Left lung (tissue), 10 donors: Measurements from ENCODE around the gene KDM3A. TPM values are rescaled to one million over a fixed set of nuclear protein-coding genes. Genes with fewer than 3 reads are reported as not detected.

Experiments
- ATAC-seq: fragments of 200-7000 bp; cut with Tn5 transposase; one replicate; pipeline ENCODE4 v1.9.1; 2020; ENCODE audit warnings: moderate library complexity
- DNase-seq, 4 donors: peaks; one replicate each; pipeline ENCODE4 v3.0.0-alpha.2; 2013 to 2020
- H3K27ac ChIP-seq, 2 donors: fragments of 200-600 bp; sonication (generic) in 1 of 2; one replicate each; pipeline versions ENCODE4 v1.5.0 to v1.8.0; 2020 to 2021
- H3K27me3 ChIP-seq, 2 donors: fragments of 200-600 bp; sonication (generic) in 1 of 2; one replicate each; pipeline versions ENCODE4 v1.5.0 to v1.8.0; 2020 to 2021
- H3K36me3 ChIP-seq, 2 donors: fragments of 200-600 bp; sonication (generic) in 1 of 2; one replicate each; pipeline versions ENCODE4 v1.5.0 to v1.8.0; 2020 to 2021
- H3K4me1 ChIP-seq, 2 donors: fragments of 200-600 bp; one replicate each; pipeline ENCODE4 v1.8.0; 2021
- H3K4me3 ChIP-seq, 2 donors: fragments of 200-600 bp; sonication (generic) in 1 of 2; one replicate each; pipeline versions ENCODE4 v1.5.0 to v1.8.0; 2020 to 2021; ENCODE audit warnings: mild to moderate bottlenecking in 1 of 2
- H3K9me3 ChIP-seq, 2 donors: fragments of 200-600 bp; sonication (generic) in 1 of 2; one replicate each; pipeline versions ENCODE4 v1.5.0 to v1.8.0; 2020 to 2021
- intact Hi-C, 2 donors: fragments of 100-400 bp; cut with DNase I; formaldehyde crosslinking; loops; one replicate each; pipeline versions ENCODE4 v1.11.2 to v1.14.2; 2022
- polyA plus RNA-seq, 6 donors: library from polyadenylated mRNA; unstranded; fragments of 120-200 nt; gene quantifications; one replicate each; pipeline ENCODE4 v1.2.1, GENCODE V29; 2013; ENCODE audit not compliant: insufficient read length in 6 of 6
- total RNA-seq, 2 donors: library from RNA; stranded (reverse); fragmentation: NEBNext Ultra II Directional; extraction: Animal tissue kit (Norgen Biotek cat#: 25700); gene quantifications; one replicate each; pipeline ENCODE4 v1.2.1, GENCODE V29; 2021
- TF ChIP-seq, protein P1 (sequence below), 2 donors: fragments of 200-600 bp; sonication (generic) in 1 of 2; IDR thresholded peaks; one replicate each; pipeline versions ENCODE4 v1.5.0 to v1.8.0; 2021; ENCODE audit warnings: antibody characterized with exemption in 2 of 2
- donor health status: DM: no; HTN: yes; CAD: no.
- donor health status: DM: no; HTN: no; CAD: no.

KDM3A gene
- total and polyA plus RNA-seq, 8 donors, result 39.3 to 115 (median 73.8) TPM

DNA sequence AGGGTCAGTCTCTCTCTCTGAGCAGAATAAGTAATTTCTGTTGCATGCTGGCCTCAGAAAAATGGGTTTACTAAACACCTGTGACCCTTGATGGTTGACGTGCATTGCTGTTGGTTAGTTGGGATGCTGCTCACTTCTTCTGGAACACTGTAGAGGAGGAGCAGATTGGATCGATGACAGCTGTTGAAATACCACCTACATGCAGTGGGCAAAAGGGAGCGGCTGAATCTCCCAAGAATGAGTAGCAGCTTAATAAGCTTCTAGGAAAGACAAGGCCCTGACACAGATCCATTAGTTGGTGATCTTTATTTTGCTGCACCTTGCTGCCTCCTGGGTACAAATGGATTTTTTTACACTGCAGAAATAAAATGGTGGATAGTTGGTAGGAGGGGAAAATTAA, 43.2 kb downstream of the KDM3A start:
- ATAC-seq (no peak), DNase-seq (no peak)
- intact Hi-C loops, result no loop called here
- H3K4me1 ChIP-seq, result peaks cover 8 to 14% of the 10 kb centered on the region in 2 donors
- H3K27ac ChIP-seq, result no peak overlapping the region
- H3K36me3 ChIP-seq, result peaks cover 7 to 99% of the 10 kb centered on the region in 2 donors
- TF ChIP-seq, protein P1, sequence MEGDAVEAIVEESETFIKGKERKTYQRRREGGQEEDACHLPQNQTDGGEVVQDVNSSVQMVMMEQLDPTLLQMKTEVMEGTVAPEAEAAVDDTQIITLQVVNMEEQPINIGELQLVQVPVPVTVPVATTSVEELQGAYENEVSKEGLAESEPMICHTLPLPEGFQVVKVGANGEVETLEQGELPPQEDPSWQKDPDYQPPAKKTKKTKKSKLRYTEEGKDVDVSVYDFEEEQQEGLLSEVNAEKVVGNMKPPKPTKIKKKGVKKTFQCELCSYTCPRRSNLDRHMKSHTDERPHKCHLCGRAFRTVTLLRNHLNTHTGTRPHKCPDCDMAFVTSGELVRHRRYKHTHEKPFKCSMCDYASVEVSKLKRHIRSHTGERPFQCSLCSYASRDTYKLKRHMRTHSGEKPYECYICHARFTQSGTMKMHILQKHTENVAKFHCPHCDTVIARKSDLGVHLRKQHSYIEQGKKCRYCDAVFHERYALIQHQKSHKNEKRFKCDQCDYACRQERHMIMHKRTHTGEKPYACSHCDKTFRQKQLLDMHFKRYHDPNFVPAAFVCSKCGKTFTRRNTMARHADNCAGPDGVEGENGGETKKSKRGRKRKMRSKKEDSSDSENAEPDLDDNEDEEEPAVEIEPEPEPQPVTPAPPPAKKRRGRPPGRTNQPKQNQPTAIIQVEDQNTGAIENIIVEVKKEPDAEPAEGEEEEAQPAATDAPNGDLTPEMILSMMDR (IDR thresholded peaks at IDR 0.05), result no peak
- H3K4me3 ChIP-seq, result no peak overlapping the region
- no peaks in the 10 kb centered on the region for H3K27me3 ChIP-seq
- H3K9me3 ChIP-seq, result no peaks in the 10 kb centered on the region

DNA sequence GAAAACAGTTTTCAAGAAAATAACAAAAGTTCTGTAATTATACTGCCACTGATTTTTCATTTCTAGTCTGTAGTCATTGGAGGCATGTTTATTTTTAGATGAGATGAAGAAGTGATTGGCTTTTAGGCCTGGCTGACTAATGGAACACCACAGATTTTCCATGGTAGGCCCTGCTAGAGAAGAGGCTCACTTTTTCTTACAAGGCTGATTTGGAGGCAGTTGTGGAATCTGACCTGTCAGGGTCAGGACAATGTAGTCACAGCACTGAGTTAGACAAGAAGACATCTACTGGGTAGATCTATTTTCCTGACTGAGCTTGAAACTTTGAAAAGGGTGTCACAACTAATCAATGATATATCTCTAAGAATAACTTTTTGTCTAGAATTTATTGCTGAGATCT, 43.9 kb downstream of the KDM3A start:
- no peak overlapping the region for H3K27ac ChIP-seq
- H3K36me3 ChIP-seq, result peaks cover 11 to 99% of the 10 kb centered on the region in 2 donors
- no peak for ATAC-seq
- no peak overlapping the region for H3K4me3 ChIP-seq
- intact Hi-C loops, result no loop called here
- H3K27me3 ChIP-seq, result no peaks in the 10 kb centered on the region
- no peaks in the 10 kb centered on the region for H3K9me3 ChIP-seq
- TF ChIP-seq, protein P1 (IDR thresholded peaks at IDR 0.05), result no peak
- DNase-seq, result no peak
- peaks cover 7 to 8% of the 10 kb centered on the region in 2 donors for H3K4me1 ChIP-seq

DNA sequence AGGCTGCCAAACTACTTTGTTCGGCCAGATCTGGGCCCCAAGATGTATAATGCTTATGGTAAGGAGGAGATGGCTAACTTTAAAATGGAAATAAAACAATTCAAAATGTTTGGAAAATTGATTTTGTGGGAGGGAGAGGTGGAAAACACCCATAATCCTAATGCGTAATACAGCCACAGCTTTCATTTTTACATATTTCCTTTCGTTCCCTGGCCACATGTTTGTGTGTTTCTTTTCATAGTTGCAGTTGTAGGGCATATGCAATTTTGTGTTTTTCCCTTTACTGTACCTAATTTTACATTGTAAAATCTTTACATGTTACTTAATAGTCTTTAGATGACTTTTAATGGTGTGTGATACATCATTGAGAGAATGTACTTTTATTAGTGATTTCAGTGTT, 44.6 kb downstream of the KDM3A start:
- Histone ChIP-seq H3K27ac (no peak overlapping the region), H3K4me1 (peaks cover 0 to 3% of the 10 kb centered on the region in 2 donors), H3K9me3 (no peaks in the 10 kb centered on the region), H3K27me3 (no peaks in the 10 kb centered on the region), H3K4me3 (no peak overlapping the region), H3K36me3 (peaks cover 11 to 99% of the 10 kb centered on the region in 2 donors)
- intact Hi-C loops, result no loop called here
- TF ChIP-seq, protein P1 (IDR thresholded peaks at IDR 0.05), result no peak
- DNase-seq (no peak), ATAC-seq (no peak)

DNA sequence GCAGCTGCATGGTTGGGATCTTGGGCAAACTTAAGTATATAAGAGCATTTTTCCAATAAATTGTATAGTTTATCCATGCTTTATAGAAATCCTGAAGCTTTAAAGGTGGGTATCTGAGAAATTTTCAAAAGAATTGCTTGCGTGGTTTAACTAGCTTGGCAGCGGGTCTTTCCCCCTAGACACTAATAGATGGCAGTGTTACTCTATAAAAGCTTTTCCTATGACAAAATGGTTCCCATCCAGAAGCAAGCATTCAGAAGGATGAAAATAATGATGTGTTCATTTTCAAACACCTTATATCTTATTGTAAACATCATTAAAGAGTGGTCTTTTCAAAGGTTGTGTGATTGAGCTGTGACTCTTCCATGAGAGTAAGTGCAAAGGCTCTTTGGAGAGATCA, 45.9 kb downstream of the KDM3A start:
- H3K36me3 ChIP-seq, result peaks cover 11 to 100% of the 10 kb centered on the region in 2 donors
- intact Hi-C loops, result no loop called here

DNA sequence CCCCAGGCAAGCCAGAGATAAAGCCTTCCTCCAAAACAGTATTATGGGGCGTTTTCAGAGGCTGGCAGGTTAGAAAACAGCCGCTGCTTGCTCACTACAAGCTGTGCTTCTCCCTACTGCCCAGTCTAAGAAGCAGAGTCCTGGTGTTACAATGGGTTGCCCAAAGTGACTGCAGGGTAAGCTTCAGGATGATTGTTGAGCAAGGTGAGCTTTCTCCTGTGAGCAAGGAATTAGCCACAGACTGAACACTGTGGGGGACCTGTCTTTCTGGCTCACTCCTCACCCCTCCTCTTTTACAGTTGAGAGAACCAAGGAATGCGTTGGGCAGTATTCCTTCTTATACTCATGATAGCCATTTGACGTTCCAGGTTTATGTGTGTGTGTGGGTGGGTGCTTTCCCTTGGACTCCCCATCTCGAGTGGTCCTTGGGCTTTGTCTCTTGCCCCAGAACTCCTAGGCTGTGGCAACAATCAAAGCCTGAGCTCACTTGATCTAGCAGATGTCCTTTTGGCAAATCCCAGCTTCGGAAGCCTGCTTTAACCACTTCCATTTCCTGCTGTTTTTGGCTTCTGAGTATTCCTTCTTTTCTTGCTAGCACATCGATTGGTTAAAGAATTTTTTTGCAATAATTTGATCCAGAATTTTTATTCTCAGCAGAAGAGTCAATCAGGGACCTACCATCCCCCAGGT, 47.5 kb downstream of the KDM3A start:
- intact Hi-C loops, result no loop called here
- DNase-seq (no peak), ATAC-seq (no peak)
- TF ChIP-seq, protein P1 (IDR thresholded peaks at IDR 0.05), result no peak
- no peak overlapping the region for H3K4me3 ChIP-seq
- H3K4me1 ChIP-seq, result no peaks in the 10 kb centered on the region
- H3K27me3 ChIP-seq, result no peaks in the 10 kb centered on the region
- H3K36me3 ChIP-seq, result peaks cover 5 to 100% of the 10 kb centered on the region in 2 donors
- no peak overlapping the region for H3K27ac ChIP-seq
- H3K9me3 ChIP-seq, result no peaks in the 10 kb centered on the region

More for the DNA sequence above, 45.9 kb downstream of the KDM3A start:
- DNase-seq (peak in 1 of 4 donors; percentile 14), ATAC-seq (no peak)
- Histone ChIP-seq H3K4me3 (no peak overlapping the region), H3K27ac (no peak overlapping the region), H3K9me3 (no peaks in the 10 kb centered on the region), H3K4me1 (no peaks in the 10 kb centered on the region), H3K27me3 (no peaks in the 10 kb centered on the region)
- TF ChIP-seq, protein P1 (IDR thresholded peaks at IDR 0.05), result no peak
